Upper lobe of left lung (tissue), 6 donors: ENCODE measurements around the gene SAP30BP. TPM values are rescaled to one million over a fixed set of nuclear protein-coding genes. Genes with fewer than 3 reads are reported as not detected.

ENCODE experiments used
- ATAC-seq, 2 donors: fragments of 200-7000 bp; cut with Tn5 transposase; one replicate each; pipeline ENCODE4 v1.9.1; 2022; ENCODE audit warnings: mild to moderate bottlenecking in 2 of 2, moderate library complexity in 2 of 2; ENCODE audit not compliant: low FRiP score in 2 of 2
- DNase-seq, 2 donors: peaks; one replicate each; pipeline ENCODE4 v3.0.0-alpha.2; 2019 to 2020
- H3K27ac ChIP-seq, 4 donors: fragments of 200-600 bp; sonication (generic); one replicate each; pipeline ENCODE4 v1.5.1; 2016 to 2019
- H3K27me3 ChIP-seq, 4 donors: fragments of 200-600 bp; sonication (generic); one replicate each; pipeline ENCODE4 v1.5.1; 2017 to 2019
- H3K36me3 ChIP-seq, 4 donors: fragments of 200-600 bp; sonication (generic); one replicate each; pipeline ENCODE4 v1.5.1; 2016 to 2019
- H3K4me1 ChIP-seq, 4 donors: fragments of 200-600 bp; sonication (generic); one replicate each; pipeline ENCODE4 v1.5.1; 2018 to 2019
- H3K4me3 ChIP-seq, 4 donors: fragments of 200-600 bp; sonication (generic); one replicate each; pipeline ENCODE4 v1.5.1; 2017 to 2019; ENCODE audit warnings: mild to moderate bottlenecking in 2 of 4, moderate library complexity in 1 of 4
- H3K9me3 ChIP-seq, 4 donors: fragments of 200-600 bp; sonication (generic); one replicate each; pipeline ENCODE4 v1.5.1; 2018 to 2019
- CTCF ChIP-seq, 6 experiments: fragments of 450-650 bp in 4 of 6; fragments of 200-600 bp in 2 of 6; sonication (generic) in 2 of 6; IDR thresholded peaks; one replicate each; pipeline ENCODE4 v1.5.1; 2016 to 2019; ENCODE audit warnings: antibody characterized with exemption in 6 of 6
- EP300 ChIP-seq, 4 donors: sonication (generic); formaldehyde crosslinking; IDR thresholded peaks; one replicate each; pipeline ENCODE4 v1.5.1; 2017; ENCODE audit warnings: antibody characterized with exemption in 4 of 4, control low read depth in 2 of 4
- POLR2A ChIP-seq, 4 donors: fragments of 450-650 bp; IDR thresholded peaks; one replicate each; pipeline ENCODE4 v1.5.1; 2016 to 2017; ENCODE audit warnings: antibody characterized with exemption in 4 of 4, mild to moderate bottlenecking in 2 of 4
- POLR2AphosphoS5 ChIP-seq, 2 donors: sonication (generic); formaldehyde crosslinking; IDR thresholded peaks; one replicate each; pipeline ENCODE4 v1.5.1; 2017; ENCODE audit warnings: antibody characterized with exemption in 2 of 2
- WGBS, 2 donors: methylation state at CpG; one replicate each; pipeline ENCODE4 v1.1.5; 2017 to 2018; 5-methylcytosine and 5-hydroxymethylcytosine counted together
- total RNA-seq, 6 donors: library from RNA; depleted of rRNA in 4 of 6; stranded (reverse); fragments of >200 nt in 4 of 6; gene quantifications; one replicate each; pipeline versions ENCODE4 v1.1.0 to v1.2.1, GENCODE V29; 2016 to 2021
- donor health status: DM: no; HTN: no; CAD: no; lungs with moderate emphysema.
- donor health status: DM: no; HTN: yes; CAD: no; lungs with severe emphysema.

SAP30BP gene
- total RNA-seq, 6 donors from 2014 or later, result 64.1 to 125 (median 80.8) TPM

DNA sequence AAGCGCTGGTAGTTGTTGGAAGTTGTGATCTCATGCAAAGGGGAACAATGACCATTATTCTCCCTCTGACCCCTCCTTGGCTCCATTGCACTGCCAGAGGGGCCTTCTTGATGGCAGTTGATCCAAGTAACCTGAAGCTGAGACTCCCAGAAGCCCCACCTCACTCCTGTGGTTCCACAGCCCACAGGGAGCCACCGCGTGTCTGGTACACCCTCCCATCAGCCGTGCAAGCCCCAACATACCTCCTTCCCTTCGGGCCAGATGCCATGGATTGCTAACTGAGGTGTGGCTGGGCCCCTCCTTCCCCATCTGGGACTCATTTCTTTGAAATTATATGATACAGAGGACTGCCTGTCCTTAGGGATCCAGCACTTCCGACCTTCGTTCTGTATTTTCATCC, 17.8 kb downstream of the SAP30BP start:
- peak; percentile 62 to 76 for ATAC-seq
- TF ChIP-seq POLR2A (IDR thresholded peaks at IDR 0.05) (no peak), EP300 (IDR thresholded peaks at IDR 0.05) (no peak), POLR2AphosphoS5 (IDR thresholded peaks at IDR 0.05) (no peak), CTCF (IDR thresholded peaks at IDR 0.05) (no peak)
- WGBS, 2 donors, result 73 to 82% methylated on average over 7 of the region's 7 CpGs
- peaks cover 42 to 75% (median 67%) of the 10 kb centered on the region in 4 donors for H3K4me1 ChIP-seq
- no peaks in the 10 kb centered on the region for H3K9me3 ChIP-seq
- peak overlapping the region in 3 of 4 donors; percentile 9 to 80 (median 70) for H3K27ac ChIP-seq
- H3K27me3 ChIP-seq, result no peaks in the 10 kb centered on the region
- no peak for DNase-seq
- H3K36me3 ChIP-seq, result peaks cover 0 to 10% (median 4%) of the 10 kb centered on the region in 4 donors
- no peak overlapping the region for H3K4me3 ChIP-seq

DNA sequence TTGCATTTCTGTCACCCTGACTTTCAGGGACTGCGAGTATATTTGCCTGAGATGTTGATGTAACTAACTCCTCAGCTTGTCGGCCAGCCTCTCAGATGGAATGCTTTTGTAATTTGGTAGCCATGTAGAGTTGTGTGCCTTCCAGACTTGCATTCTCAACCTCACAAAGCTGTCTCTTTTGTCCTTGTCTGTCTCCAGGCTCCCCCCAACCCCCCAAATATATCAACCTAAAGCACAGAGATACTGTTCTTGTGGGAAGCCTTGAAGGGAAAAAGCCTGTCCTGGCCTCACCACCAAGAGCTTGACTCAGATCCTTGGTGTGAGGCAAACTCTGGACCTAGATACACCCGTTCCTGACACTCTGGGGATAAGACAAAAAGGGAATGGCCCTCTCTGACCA, 18.4 kb downstream of the SAP30BP start:
- Histone ChIP-seq H3K36me3 (peaks cover 0 to 10% (median 4%) of the 10 kb centered on the region in 4 donors), H3K9me3 (no peaks in the 10 kb centered on the region), H3K4me1 (peaks cover 42 to 72% (median 64%) of the 10 kb centered on the region in 4 donors), H3K27me3 (no peaks in the 10 kb centered on the region), H3K4me3 (no peak overlapping the region), H3K27ac (peak overlapping the region; percentile 9 to 80 (median 46))
- TF ChIP-seq EP300 (IDR thresholded peaks at IDR 0.05), result no peak
- TF ChIP-seq POLR2AphosphoS5 (IDR thresholded peaks at IDR 0.05), result no peak
- TF ChIP-seq POLR2A (IDR thresholded peaks at IDR 0.05), result no peak
- no peak for TF ChIP-seq CTCF (IDR thresholded peaks at IDR 0.05)
- WGBS, 2 donors, result 65 to 80% methylated on average over 3 of the region's 3 CpGs
- DNase-seq (no peak), ATAC-seq (no peak)

GRCh38 chr17:75688209-75688825, 21.2 kb downstream of the SAP30BP start:
- DNase-seq (no peak), ATAC-seq (no peak)
- WGBS, 2 donors, result 40 to 58% methylated on average over 11 of the region's 11 CpGs
- Histone ChIP-seq H3K9me3 (no peaks in the 10 kb centered on the region), H3K36me3 (peaks cover 0 to 30% (median 8%) of the 10 kb centered on the region in 4 donors), H3K27ac (peak overlapping the region; percentile 70 to 80 (median 74)), H3K27me3 (no peaks in the 10 kb centered on the region), H3K4me3 (no peak overlapping the region), H3K4me1 (peaks cover 51 to 74% (median 72%) of the 10 kb centered on the region in 4 donors)
- TF ChIP-seq POLR2AphosphoS5 (IDR thresholded peaks at IDR 0.05), result no peak
- no peak for TF ChIP-seq POLR2A (IDR thresholded peaks at IDR 0.05)
- TF ChIP-seq CTCF (IDR thresholded peaks at IDR 0.05), result no peak
- TF ChIP-seq EP300 (IDR thresholded peaks at IDR 0.05), result no peak

DNA sequence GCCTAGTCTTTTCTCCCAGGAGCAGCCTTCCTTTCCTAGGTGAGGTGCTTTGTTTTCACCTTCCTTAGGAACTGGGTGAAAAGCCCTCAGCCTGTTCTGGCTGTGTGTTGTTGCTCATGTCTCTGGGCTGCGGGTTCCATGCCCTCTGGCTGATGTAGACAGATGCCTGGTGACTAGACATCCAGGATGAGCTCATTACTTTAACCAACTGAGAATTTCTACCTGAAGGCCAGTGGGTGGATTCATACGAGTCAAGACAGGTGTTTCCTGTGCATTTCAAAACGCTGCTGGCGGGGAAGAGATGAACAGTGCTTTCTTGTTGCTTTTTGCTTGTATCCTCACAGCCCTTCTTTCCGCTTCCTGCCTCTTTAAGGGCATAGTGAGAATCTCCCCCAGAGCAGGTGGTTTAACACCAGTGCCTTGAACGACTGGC, 22.3 kb downstream of the SAP30BP start:
- Histone ChIP-seq H3K4me1 (peaks cover 59 to 69% (median 66%) of the 10 kb centered on the region in 4 donors), H3K9me3 (no peaks in the 10 kb centered on the region), H3K27ac (peak overlapping the region; percentile 70 to 80 (median 74)), H3K27me3 (no peaks in the 10 kb centered on the region), H3K36me3 (peaks cover 3 to 41% (median 15%) of the 10 kb centered on the region in 4 donors), H3K4me3 (no peak overlapping the region)
- ATAC-seq (no peak), DNase-seq (no peak)
- WGBS, 2 donors, result 66 to 77% methylated on average over 6 of the region's 6 CpGs
- no peak for TF ChIP-seq POLR2A (IDR thresholded peaks at IDR 0.05)
- no peak for TF ChIP-seq POLR2AphosphoS5 (IDR thresholded peaks at IDR 0.05)
- TF ChIP-seq EP300 (IDR thresholded peaks at IDR 0.05), result no peak

DNA sequence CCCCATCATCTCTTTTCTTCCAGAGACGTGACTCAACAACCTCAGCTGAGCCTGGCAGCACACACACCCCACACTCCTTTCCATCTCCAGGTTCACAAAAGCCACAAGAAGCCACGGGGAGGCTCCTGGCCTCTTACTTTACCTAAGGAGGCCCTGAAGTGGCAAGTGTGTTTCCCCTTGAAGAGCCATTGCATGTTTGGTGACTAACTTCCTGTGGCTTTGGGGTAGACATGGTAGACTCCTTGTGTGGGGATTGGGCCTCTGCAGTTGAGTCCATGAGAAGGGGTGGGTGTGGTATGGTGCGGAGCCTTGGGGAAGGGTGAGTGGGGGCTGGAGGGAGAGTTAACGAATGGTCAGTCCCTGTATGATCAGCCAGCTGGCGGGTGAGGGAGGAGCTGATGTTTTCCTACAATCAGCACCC, 24.2 kb downstream of the SAP30BP start:
- TF ChIP-seq CTCF (IDR thresholded peaks at IDR 0.05) (no peak), EP300 (IDR thresholded peaks at IDR 0.05) (no peak), POLR2A (IDR thresholded peaks at IDR 0.05) (no peak)
- DNase-seq (no peak), ATAC-seq (no peak)
- Histone ChIP-seq H3K4me3 (no peak overlapping the region), H3K36me3 (peaks cover 3 to 58% (median 25%) of the 10 kb centered on the region in 4 donors), H3K27ac (no peak overlapping the region), H3K4me1 (peaks cover 47 to 50% (median 49%) of the 10 kb centered on the region in 4 donors), H3K27me3 (no peaks in the 10 kb centered on the region), H3K9me3 (no peaks in the 10 kb centered on the region)
- 79 to 83% methylated on average over 5 of the region's 5 CpGs for WGBS, 2 donors
